Cardiac muscle cell (in vitro differentiated cells and primary cell): Measurements from ENCODE around the gene VWA5B1. TPM values are rescaled to one million over a fixed set of nuclear protein-coding genes. Genes with fewer than 3 reads are reported as not detected.

Source experiments
- DNase-seq, 2 donors: peaks; one replicate each; pipeline versions ENCODE4 v3.0.0 to v3.0.0-alpha.2; 2010 to 2017; ENCODE audit warnings: low read depth in 1 of 2, low spot score in 1 of 2
- H3K27ac ChIP-seq: fragments of 200-600 bp; sonication (generic); 2 replicates; pipeline ENCODE4 v1.5.1; 2016
- H3K27me3 ChIP-seq: fragments of 200-600 bp; sonication (generic); 2 replicates; pipeline ENCODE4 v1.6.0; 2016; ENCODE audit warnings: control low read depth
- H3K36me3 ChIP-seq: fragments of 200-600 bp; sonication (generic); 2 replicates; pipeline ENCODE4 v1.5.1; 2016; ENCODE audit warnings: control low read depth
- H3K4me1 ChIP-seq: fragments of 200-600 bp; sonication (generic); 2 replicates; pipeline ENCODE4 v1.8.1; 2017; ENCODE audit warnings: low read depth, mild to moderate bottlenecking, mixed run types
- H3K4me3 ChIP-seq: fragments of 200-600 bp; sonication (generic); 2 replicates; pipeline ENCODE4 v1.5.1; 2016; ENCODE audit warnings: mild to moderate bottlenecking
- H3K9me3 ChIP-seq: fragments of 200-600 bp; sonication (generic); 2 replicates; pipeline ENCODE4 v1.5.1; 2017; ENCODE audit warnings: low read depth, mild to moderate bottlenecking, control low read depth
- CTCF ChIP-seq: IDR thresholded peaks from 2 replicates; pipeline ENCODE4 v1.5.1; 2012; ENCODE audit warnings: low read depth, mild to moderate bottlenecking, low read length
- polyA plus RNA-seq: library from polyadenylated mRNA; unstranded; fragments of >200 nt; fragmentation: Nextera tagmentation; extraction: Ambion mirVana; gene quantifications from 2 replicates; pipeline ENCODE4 v1.2.1, GENCODE V29; 2016
- total RNA-seq: library from RNA; depleted of rRNA; stranded (reverse); fragments of >200 nt; gene quantifications from 2 replicates; pipeline ENCODE4 v1.2.3, GENCODE V29; 2016

VWA5B1 gene
- total and polyA plus RNA-seq, 2 experiments from 2014 or later: 0.27 to 0.37 TPM

DNA sequence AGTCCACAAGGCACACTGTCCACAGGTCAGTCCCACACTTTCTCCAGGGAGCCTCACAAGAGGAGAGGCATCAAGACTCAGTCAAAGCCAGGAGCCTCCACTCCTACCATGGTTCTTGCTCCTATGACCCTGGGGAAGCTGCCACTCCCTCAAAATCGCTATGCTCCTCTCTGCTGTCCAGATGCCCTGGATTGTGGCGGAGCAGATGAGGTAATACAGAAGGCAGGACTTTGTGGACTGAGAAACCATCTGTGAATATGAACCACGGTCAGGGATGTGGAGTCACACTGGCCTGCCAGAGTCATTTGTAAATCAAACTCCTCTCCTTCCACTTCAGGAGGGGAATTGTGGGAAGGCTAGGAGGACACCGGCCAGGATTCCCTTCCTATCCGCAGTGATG is 20.6 kb downstream of the VWA5B1 start:
- H3K27ac ChIP-seq: no peak overlapping the region
- no peaks in the 10 kb centered on the region for H3K27me3 ChIP-seq
- no peak overlapping the region for H3K4me3 ChIP-seq
- H3K9me3 ChIP-seq: no peaks in the 10 kb centered on the region
- TF ChIP-seq CTCF: no peak
- peaks cover 7% of the 10 kb centered on the region for H3K4me1 ChIP-seq
- H3K36me3 ChIP-seq: no peaks in the 10 kb centered on the region
- no peak for DNase-seq

DNA sequence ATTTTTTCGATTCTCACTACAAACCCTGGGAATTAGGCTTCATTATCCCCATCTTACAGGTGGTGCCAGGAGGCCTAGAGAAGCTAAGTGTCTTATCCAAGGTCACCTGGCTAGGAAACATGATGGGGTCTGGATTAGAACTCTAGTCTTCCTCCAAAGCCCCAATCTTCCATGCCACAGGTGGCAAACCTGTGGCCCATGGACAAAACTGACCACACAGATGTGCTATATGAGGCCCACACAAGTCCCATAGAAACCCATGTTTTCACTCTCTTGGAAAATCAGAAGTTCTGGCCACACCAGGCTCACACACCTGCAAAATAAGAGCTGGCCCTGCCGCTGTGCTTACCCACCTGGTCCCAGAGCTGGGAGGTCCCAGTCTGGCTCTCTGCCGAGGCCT is 21.6 kb downstream of the VWA5B1 start:
- Histone ChIP-seq H3K27ac (no peak overlapping the region), H3K9me3 (no peaks in the 10 kb centered on the region), H3K4me1 (peaks cover 7% of the 10 kb centered on the region), H3K27me3 (no peaks in the 10 kb centered on the region), H3K36me3 (no peaks in the 10 kb centered on the region), H3K4me3 (no peak overlapping the region)
- no peak for TF ChIP-seq CTCF
- no peak for DNase-seq

DNA sequence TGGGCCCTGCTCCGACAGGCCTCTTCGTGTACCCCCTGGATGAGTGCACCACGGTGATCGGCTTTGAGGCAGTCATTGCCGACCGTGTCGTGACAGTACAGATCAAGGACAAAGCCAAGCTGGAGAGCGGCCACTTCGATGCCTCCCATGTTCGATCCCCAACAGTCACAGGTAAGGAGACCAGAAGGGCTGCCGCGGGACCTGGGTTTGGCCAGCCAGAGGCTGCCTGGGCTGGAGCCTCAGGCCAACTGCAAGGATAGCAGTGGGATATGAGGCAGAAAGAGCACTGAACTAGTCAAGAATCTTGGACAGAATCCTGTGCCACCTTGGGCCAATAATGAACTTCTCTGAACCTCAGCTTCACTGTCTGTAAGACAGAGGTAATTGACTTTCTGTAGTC is 22.1 kb downstream of the VWA5B1 start:
- no peak for TF ChIP-seq CTCF
- H3K36me3 ChIP-seq: no peaks in the 10 kb centered on the region

DNA sequence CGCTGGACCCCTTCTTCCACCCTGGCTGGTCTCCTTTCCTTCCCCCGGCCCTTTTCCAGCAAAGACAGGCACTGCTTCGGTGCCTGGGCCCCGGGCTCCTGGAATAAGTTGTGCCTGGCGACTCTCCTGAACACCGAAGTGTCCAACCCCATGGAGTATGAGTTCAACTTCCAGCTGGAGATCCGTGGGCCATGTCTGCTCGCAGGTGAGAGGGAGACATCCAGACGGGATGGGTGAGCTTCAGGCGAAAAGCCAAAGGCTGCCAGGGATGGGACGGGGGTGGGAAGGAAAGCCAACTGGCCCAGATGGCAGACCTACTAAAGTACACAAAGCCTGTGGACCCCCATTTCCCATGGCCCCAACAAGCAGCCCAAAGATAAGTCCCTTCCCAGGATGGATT is 26.8 kb downstream of the VWA5B1 start:
- H3K36me3 ChIP-seq: no peaks in the 10 kb centered on the region
- H3K4me3 ChIP-seq: no peak overlapping the region
- DNase-seq: no peak

More for the DNA sequence above, 22.1 kb downstream of the VWA5B1 start:
- H3K27me3 ChIP-seq: no peaks in the 10 kb centered on the region
- no peak for DNase-seq
- no peak overlapping the region for H3K27ac ChIP-seq
- peaks cover 7% of the 10 kb centered on the region for H3K4me1 ChIP-seq
- H3K4me3 ChIP-seq: no peak overlapping the region
- H3K9me3 ChIP-seq: no peaks in the 10 kb centered on the region

GRCh38 chr1:20318521-20318920 is 27.8 kb downstream of the VWA5B1 start:
- no peak for DNase-seq
- Histone ChIP-seq H3K36me3 (no peaks in the 10 kb centered on the region), H3K27me3 (no peaks in the 10 kb centered on the region), H3K4me1 (no peaks in the 10 kb centered on the region), H3K4me3 (no peak overlapping the region), H3K9me3 (no peaks in the 10 kb centered on the region), H3K27ac (no peak overlapping the region)
- TF ChIP-seq CTCF: no peak

More for the DNA sequence above, 26.8 kb downstream of the VWA5B1 start:
- no peaks in the 10 kb centered on the region for H3K4me1 ChIP-seq
- H3K27ac ChIP-seq: no peak overlapping the region
- no peak for TF ChIP-seq CTCF
- H3K27me3 ChIP-seq: no peaks in the 10 kb centered on the region
- H3K9me3 ChIP-seq: no peaks in the 10 kb centered on the region

DNA sequence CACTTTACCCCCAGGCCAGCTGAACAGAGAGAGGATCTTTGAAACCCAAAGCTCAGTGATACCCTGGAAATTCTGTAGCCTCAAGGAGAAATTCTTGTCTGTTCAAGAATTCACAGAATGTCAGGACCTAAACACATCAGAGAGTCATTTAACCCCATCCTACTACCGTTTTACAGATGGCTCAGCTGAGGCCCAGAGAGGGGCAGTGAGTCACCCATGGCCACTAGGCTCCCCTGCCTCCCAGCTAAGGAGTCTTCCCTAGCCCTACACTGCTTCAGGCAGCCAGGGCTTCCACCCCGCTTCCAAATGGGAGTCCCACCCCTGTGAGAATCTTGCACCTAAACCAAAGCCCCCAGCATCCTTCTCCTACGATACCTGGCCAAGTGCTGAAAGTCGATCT is 28.3 kb downstream of the VWA5B1 start:
- Histone ChIP-seq H3K27me3 (no peaks in the 10 kb centered on the region), H3K27ac (no peak overlapping the region), H3K4me3 (no peak overlapping the region), H3K4me1 (no peaks in the 10 kb centered on the region), H3K9me3 (no peaks in the 10 kb centered on the region), H3K36me3 (no peaks in the 10 kb centered on the region)
- DNase-seq: no peak
- TF ChIP-seq CTCF: no peak
